ENCODE results near the gene RPL10A. TPM values are rescaled to one million over a fixed set of nuclear protein-coding genes. Genes with fewer than 3 reads are reported as not detected.
"Not testable (repeated sequence)": the region's sequence is repeated elsewhere in the genome, so short reads cannot be mapped to it uniquely, and the experiment has no call there.

The RPL10A gene
- 1,000 to 10,000 TPM; 1,239 to 1,245 TPM for total RNA-seq

GRCh38 chr6:35468181-35468979 is at the start of gene RPL10A:
RPL10A (plus strand) TSS chr6:35468401; CDS start chr6:35468435, 34 bp downstream.
- Mint-ChIP-seq H3K27ac (peak within 1 kb of the TSS; percentile 90), H3K9me3 (no peaks in the 10 kb centered on the region), H3K4me1 (peaks cover 40% of the 10 kb centered on the region), H3K36me3 (ENCODE audit: low read depth) (peaks cover 68% of the 10 kb centered on the region), H3K4me3 (peak within 1 kb of the TSS; percentile 87), H3K27me3 (no peaks in the 10 kb centered on the region)
- ChIA-PET CTCF (interaction anchor here (0.6 to 6.9 kb wide), 17 partner anchors 11 to 175 kb away, joined by 3 to 59 read pairs (median 4); partner anchors contain the start of genes DEF6, FANCE and PPARD), POLR2A (interaction anchor here (0.6 to 2.6 kb wide), 26 partner anchors 9 to 1589 kb away, joined by 3 to 44 read pairs (median 4); partner anchors contain the start of genes DEF6, FANCE and PPARD)
- peak; percentile 97 for DNase-seq

GRCh38 chr6:35419417-35419816 is 48.8 kb upstream of the RPL10A start:
- Mint-ChIP-seq H3K36me3 (ENCODE audit: low read depth) (peaks cover 17% of the 10 kb centered on the region), H3K4me3 (no peak overlapping the region), H3K9me3 (no peaks in the 10 kb centered on the region), H3K27me3 (no peaks in the 10 kb centered on the region), H3K27ac (peak overlapping the region; percentile 56), H3K4me1 (peaks cover 36% of the 10 kb centered on the region)
- POLR2A ChIA-PET = interaction anchor here (0.7 to 3.3 kb wide), 5 partner anchors 8 to 49 kb away, joined by 3 to 10 read pairs (median 6); partner anchors contain the start of gene RPL10A
- CTCF ChIA-PET = interaction anchor here (0.7 to 4.1 kb wide), 12 partner anchors 8 to 316 kb away, joined by 3 to 32 read pairs (median 4); partner anchors contain the start of genes DEF6, FANCE and PPARD
- DNase-seq = peak; percentile 38

- Mint-ChIP-seq H3K27ac (no peak overlapping the region), H3K4me1 (peaks cover 32% of the 10 kb centered on the region), H3K36me3 (ENCODE audit: low read depth) (peaks cover 17% of the 10 kb centered on the region), H3K27me3 (no peaks in the 10 kb centered on the region), H3K9me3 (no peaks in the 10 kb centered on the region), H3K4me3 (no peak overlapping the region)
- DNase-seq = no peak
- CTCF ChIA-PET = interaction anchor here (1.0 to 4.1 kb wide), 12 partner anchors 9 to 316 kb away, joined by 3 to 32 read pairs (median 4); partner anchors contain the start of genes DEF6, FANCE and PPARD
- POLR2A ChIA-PET = interaction anchor here (0.7 to 3.3 kb wide), 4 partner anchors 13 to 587 kb away, joined by 3 to 10 read pairs (median 6); partner anchors contain the start of gene RPL10A
These were observed 48.2 kb upstream of the RPL10A start for GRCh38 chr6:35419961-35420360.

GRCh38 chr6:35425284-35425683 is 42.9 kb upstream of the RPL10A start:
- Mint-ChIP-seq H3K9me3 (peaks cover 18% of the 10 kb centered on the region), H3K36me3 (ENCODE audit: low read depth) (peaks cover 40% of the 10 kb centered on the region), H3K27me3 (no peaks in the 10 kb centered on the region), H3K4me3 (no peak overlapping the region), H3K4me1 (no peaks in the 10 kb centered on the region), H3K27ac (no peak overlapping the region)
- CTCF ChIA-PET = no interaction called here
- POLR2A ChIA-PET = no interaction called here
- no peak for DNase-seq

- Mint-ChIP-seq H3K9me3 (peaks cover 19% of the 10 kb centered on the region), H3K27ac (no peak overlapping the region), H3K36me3 (ENCODE audit: low read depth) (peaks cover 37% of the 10 kb centered on the region), H3K27me3 (no peaks in the 10 kb centered on the region), H3K4me1 (no peaks in the 10 kb centered on the region), H3K4me3 (no peak overlapping the region)
- POLR2A ChIA-PET = no interaction called here
- CTCF ChIA-PET = no interaction called here
- no peak for DNase-seq
These were observed 42.1 kb upstream of the RPL10A start for GRCh38 chr6:35426074-35426473.

- Mint-ChIP-seq H3K36me3 (ENCODE audit: low read depth) (peaks cover 37% of the 10 kb centered on the region), H3K27ac (no peak overlapping the region), H3K4me1 (no peaks in the 10 kb centered on the region), H3K27me3 (no peaks in the 10 kb centered on the region), H3K9me3 (peaks cover 19% of the 10 kb centered on the region), H3K4me3 (no peak overlapping the region)
- DNase-seq = no peak
- POLR2A ChIA-PET = no interaction called here
- CTCF ChIA-PET = no interaction called here
These were observed 40.8 kb upstream of the RPL10A start for GRCh38 chr6:35427435-35427834.

GRCh38 chr6:35427851-35428321 is 40.3 kb upstream of the RPL10A start:
- ChIA-PET POLR2A (no interaction called here), CTCF (interaction anchor here (0.6 kb wide), 1 partner anchor 21 kb away, joined by 3 read pairs; no protein-coding TSS in a partner anchor)
- Mint-ChIP-seq H3K36me3 (ENCODE audit: low read depth) (peaks cover 37% of the 10 kb centered on the region), H3K9me3 (peaks cover 19% of the 10 kb centered on the region), H3K27ac (no peak overlapping the region), H3K4me1 (no peaks in the 10 kb centered on the region), H3K27me3 (no peaks in the 10 kb centered on the region), H3K4me3 (no peak overlapping the region)
- DNase-seq = no peak

GRCh38 chr6:35428421-35429149 is 39.6 kb upstream of the RPL10A start:
- Mint-ChIP-seq H3K27me3 (no peaks in the 10 kb centered on the region), H3K36me3 (ENCODE audit: low read depth) (peaks cover 37% of the 10 kb centered on the region), H3K4me1 (no peaks in the 10 kb centered on the region), H3K9me3 (peaks cover 19% of the 10 kb centered on the region), H3K4me3 (no peak overlapping the region), H3K27ac (no peak overlapping the region)
- ChIA-PET CTCF (interaction anchor here (0.6 kb wide), 1 partner anchor 21 kb away, joined by 3 read pairs; no protein-coding TSS in a partner anchor), POLR2A (no interaction called here)
- no peak for DNase-seq

- Mint-ChIP-seq H3K27ac (no peak overlapping the region), H3K4me3 (no peak overlapping the region), H3K27me3 (no peaks in the 10 kb centered on the region), H3K9me3 (peaks cover 19% of the 10 kb centered on the region), H3K4me1 (no peaks in the 10 kb centered on the region), H3K36me3 (ENCODE audit: low read depth) (peaks cover 37% of the 10 kb centered on the region)
- DNase-seq = no peak
- ChIA-PET POLR2A (no interaction called here), CTCF (interaction anchor here (0.9 kb wide), 1 partner anchor 20 kb away, joined by 3 read pairs; no protein-coding TSS in a partner anchor)
These were observed 38.7 kb upstream of the RPL10A start for GRCh38 chr6:35429463-35429862.

- Mint-ChIP-seq H3K27ac (no peak overlapping the region), H3K4me3 (no peak overlapping the region), H3K9me3 (peaks cover 19% of the 10 kb centered on the region), H3K36me3 (ENCODE audit: low read depth) (peaks cover 18% of the 10 kb centered on the region), H3K4me1 (no peaks in the 10 kb centered on the region), H3K27me3 (no peaks in the 10 kb centered on the region)
- DNase-seq = no peak
- ChIA-PET CTCF (interaction anchor here (1.1 to 1.7 kb wide), 3 partner anchors 12 to 136 kb away, joined by 3 to 5 read pairs (median 4); no protein-coding TSS in a partner anchor), POLR2A (interaction anchor here (2.0 kb wide), 1 partner anchor 12 kb away, joined by 6 read pairs; no protein-coding TSS in a partner anchor)
These were observed 35.9 kb upstream of the RPL10A start for GRCh38 chr6:35432291-35432690.

GRCh38 chr6:35432702-35433101 is 35.5 kb upstream of the RPL10A start:
- not testable (repeated sequence) for H3K4me1 Mint-ChIP-seq, H3K27ac Mint-ChIP-seq, DNase-seq, H3K27me3 Mint-ChIP-seq, H3K4me3 Mint-ChIP-seq
- ChIA-PET POLR2A (interaction anchor here (2.0 kb wide), 1 partner anchor 13 kb away, joined by 6 read pairs; no protein-coding TSS in a partner anchor), CTCF (interaction anchor here (1.1 to 1.7 kb wide), 3 partner anchors 12 to 137 kb away, joined by 3 to 5 read pairs (median 4); no protein-coding TSS in a partner anchor)
- Mint-ChIP-seq H3K9me3 (peaks cover 19% of the 10 kb centered on the region), H3K36me3 (ENCODE audit: low read depth) (peaks cover 18% of the 10 kb centered on the region)

- no peaks in the 10 kb centered on the region for H3K36me3 Mint-ChIP-seq (ENCODE audit: low read depth)
- no peaks in the 10 kb centered on the region for H3K4me1 Mint-ChIP-seq
- H3K27me3 Mint-ChIP-seq = no peaks in the 10 kb centered on the region
- DNase-seq = no peak
- CTCF ChIA-PET = interaction anchor here (0.5 kb wide), 1 partner anchor 110 kb away, joined by 3 read pairs; no protein-coding TSS in a partner anchor
- POLR2A ChIA-PET = no interaction called here
- no peak overlapping the region for H3K4me3 Mint-ChIP-seq
- H3K9me3 Mint-ChIP-seq = peaks cover 2% of the 10 kb centered on the region
- no peak overlapping the region for H3K27ac Mint-ChIP-seq
These were observed 32.9 kb upstream of the RPL10A start for GRCh38 chr6:35435074-35435837.

Measured in activated CD4-positive, alpha-beta memory T cell treated with anti-CD3 and anti-CD28 coated beads, Interleukin-2, amount 10 ng/mL, durations not matched to agents 7 days and 5 days (primary cell).